LNCaP clone FGC (cell line): ENCODE results near the gene TMEM184B.

Experiments used
- DNase-seq: peaks from one replicate; pipeline ENCODE4 v3.0.0-alpha.2; 2011; ENCODE audit warnings: low read depth
- H3K4me3 ChIP-seq: 2 replicates; pipeline ENCODE4 v1.5.1; 2011; ENCODE audit warnings: mild to moderate bottlenecking, low read depth, low read length, control low read depth
- TF ChIP-seq, protein P1 (sequence below): IDR thresholded peaks from 2 replicates; pipeline ENCODE4 v1.5.1; 2012; ENCODE audit warnings: mild to moderate bottlenecking; ENCODE audit not compliant: control insufficient read depth, insufficient read depth; ENCODE audit errors: extremely low read depth

TMEM184B gene

DNA sequence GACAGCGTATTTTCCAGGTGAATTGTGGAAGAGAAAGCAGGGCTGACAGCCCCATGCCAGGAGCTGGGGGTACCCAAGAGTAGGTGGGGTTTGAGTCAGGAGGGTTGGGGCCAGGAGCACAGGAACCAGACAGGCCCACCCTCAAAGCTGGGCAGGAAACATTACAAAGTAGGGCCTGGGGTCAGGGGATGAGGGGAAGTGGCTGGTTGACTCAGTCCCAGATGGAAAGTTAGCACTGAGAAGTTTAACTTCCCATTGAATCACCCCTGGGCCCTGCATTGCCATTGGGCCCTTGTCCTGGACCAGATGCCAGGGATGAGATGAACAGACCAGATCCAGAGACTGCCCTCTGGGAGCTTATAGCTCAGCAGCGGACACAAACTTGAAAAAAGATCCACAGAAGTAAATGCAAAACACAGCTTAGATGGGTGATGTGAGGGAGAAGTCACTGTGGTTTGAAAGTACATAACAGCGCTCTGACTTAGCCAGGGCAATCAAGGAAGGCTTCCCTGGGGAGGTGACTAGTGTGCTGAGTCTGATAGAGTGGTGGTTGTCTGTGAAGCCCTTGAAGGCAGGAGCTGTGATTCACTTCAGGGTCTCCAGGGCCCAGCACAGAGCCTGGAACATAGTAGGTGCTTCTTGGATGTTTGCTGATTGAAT lies 68.8 kb downstream of the TMEM184B start:
- DNase-seq = no peak
- TF ChIP-seq, protein P1, sequence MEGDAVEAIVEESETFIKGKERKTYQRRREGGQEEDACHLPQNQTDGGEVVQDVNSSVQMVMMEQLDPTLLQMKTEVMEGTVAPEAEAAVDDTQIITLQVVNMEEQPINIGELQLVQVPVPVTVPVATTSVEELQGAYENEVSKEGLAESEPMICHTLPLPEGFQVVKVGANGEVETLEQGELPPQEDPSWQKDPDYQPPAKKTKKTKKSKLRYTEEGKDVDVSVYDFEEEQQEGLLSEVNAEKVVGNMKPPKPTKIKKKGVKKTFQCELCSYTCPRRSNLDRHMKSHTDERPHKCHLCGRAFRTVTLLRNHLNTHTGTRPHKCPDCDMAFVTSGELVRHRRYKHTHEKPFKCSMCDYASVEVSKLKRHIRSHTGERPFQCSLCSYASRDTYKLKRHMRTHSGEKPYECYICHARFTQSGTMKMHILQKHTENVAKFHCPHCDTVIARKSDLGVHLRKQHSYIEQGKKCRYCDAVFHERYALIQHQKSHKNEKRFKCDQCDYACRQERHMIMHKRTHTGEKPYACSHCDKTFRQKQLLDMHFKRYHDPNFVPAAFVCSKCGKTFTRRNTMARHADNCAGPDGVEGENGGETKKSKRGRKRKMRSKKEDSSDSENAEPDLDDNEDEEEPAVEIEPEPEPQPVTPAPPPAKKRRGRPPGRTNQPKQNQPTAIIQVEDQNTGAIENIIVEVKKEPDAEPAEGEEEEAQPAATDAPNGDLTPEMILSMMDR = no peak
- no peak overlapping the region for H3K4me3 ChIP-seq

DNA sequence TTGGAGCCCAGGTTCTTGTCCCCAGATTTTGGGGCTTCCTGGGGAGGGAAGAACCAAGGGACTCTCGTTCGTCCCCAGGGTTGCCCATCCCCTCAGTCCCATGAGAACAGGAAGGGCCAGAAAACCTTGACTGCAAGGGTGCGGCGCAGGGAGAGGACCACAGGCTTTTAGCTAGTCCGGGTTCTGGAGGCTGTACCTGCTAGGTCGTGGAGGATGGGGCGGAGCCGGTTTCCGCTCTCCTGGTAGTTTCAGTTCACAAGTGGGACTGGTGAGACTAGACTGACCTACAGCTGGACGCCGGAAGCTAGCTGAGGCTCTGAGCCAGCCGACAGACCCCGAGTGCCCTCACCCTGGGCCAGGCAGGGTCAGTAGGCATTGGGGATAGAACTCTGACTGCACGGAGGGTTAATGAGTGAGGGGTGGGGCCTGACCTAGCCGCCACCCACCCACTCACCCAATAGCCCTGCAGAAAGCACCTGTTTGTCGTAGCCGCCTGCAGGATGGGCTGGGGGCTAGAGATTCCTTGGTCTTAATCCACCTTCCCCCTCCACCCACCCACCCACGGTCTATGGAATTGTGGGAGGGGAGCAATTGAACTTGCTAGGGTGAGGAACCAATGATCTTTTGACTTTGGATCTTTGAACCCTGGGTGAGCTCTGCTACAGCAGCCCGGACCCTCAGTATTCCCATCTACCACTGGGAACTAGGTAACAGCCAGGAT lies 69.6 kb downstream of the TMEM184B start:
- peak overlapping the region; percentile 62 for H3K4me3 ChIP-seq
- no peak for DNase-seq
- TF ChIP-seq, protein P1 = no peak

DNA sequence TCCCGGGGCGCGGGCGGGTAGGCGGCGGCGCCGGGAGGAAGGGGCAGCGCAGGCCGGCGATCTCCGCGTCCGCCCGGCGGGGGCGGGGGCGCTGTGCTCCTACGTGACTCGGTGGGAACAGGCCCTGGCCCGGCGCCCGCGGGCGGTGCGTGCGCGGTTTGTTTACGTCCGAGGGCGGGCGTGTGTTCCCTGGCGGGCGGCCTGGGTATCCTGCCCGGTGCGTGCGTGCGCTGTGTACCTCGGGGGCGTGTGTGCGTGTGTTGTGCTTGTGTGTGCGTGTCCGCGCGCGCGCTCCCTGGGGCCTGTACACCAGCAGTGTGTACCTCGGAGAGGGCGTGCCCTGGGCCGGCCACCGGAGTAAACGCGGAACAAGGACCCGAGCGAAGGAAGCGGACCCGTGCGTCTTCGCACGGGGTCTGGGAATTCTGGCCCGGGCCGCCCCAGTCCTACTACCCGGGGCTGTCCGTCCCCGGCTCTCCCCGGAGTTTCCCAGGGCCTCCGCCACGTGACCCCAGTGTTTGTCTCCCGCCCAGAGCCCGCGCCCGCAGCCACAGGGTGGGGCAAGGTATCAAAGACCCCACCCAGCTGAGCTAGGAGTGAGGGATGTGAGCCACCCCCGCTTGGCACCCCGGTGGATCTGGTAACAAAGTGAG lies 70.2 kb downstream of the TMEM184B start:
- TF ChIP-seq, protein P1 = peak; percentile 29; the same call in 1 of the 2 replicates
- H3K4me3 ChIP-seq = peak overlapping the region; percentile 62
- no peak for DNase-seq

DNA sequence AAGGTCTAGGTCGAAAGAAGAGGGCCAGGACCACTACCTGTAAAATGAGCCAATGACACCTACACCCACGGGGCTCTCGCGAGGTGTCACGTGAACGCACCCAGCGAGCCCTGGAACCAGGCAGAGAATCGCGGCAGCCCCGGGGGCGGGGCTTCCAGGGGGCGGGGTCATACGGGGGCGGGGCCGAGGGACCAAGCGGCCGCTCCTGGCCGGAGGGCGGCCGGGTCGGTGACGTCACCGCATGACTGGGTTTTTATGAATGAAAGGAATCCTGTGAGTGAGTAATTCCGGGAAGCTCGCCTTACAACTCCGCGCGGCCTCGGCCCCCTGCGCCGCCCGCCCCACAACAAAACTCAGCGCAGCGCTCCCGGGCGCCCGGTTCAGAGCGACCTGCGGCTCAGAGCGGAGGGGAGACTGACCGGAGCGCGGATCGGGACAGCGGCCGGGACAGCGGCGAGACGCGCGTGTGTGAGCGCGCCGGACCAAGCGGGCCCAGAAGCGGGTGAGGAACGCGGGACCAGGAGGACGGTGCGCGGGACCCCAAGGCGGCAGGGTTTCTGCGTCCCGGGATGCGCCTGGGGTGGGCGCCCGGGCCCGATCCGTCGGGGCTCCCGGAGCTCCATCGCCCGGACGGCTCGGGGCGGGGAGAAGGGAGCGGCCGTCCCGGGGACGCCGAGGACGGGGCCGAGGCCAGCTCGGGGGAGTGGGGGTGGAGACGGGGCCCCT lies 70.9 kb downstream of the TMEM184B start, which contains the start of gene MAFF:
TSS of gene MAFF (plus strand) at position 284 of the 726 bp plus-strand sequence. CDS start 11,860 bp downstream, outside the sequence.
- peak within 1 kb of the TSS; percentile 62 for H3K4me3 ChIP-seq
- TF ChIP-seq, protein P1 = no peak
- DNase-seq = peak; percentile 74

DNA sequence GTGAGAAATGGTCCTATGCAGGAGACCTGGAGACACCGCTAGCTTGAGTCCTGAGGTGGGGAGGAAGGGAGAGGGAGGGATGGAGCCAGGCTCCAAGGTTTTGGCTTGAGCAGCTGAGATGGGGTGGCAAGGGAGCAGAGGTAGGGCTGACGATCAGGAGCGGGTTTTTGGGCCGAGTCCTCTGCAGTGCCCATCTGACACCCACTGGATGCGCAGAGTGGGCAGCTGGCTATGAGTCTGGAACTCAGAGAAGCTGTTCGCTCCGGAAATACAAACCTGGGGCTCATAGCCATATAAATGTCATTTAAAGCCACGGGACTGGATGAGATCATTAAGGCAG lies 71.5 kb downstream of the TMEM184B start:
- H3K4me3 ChIP-seq = peak overlapping the region; percentile 35
- no peak for DNase-seq
- TF ChIP-seq, protein P1 = no peak

DNA sequence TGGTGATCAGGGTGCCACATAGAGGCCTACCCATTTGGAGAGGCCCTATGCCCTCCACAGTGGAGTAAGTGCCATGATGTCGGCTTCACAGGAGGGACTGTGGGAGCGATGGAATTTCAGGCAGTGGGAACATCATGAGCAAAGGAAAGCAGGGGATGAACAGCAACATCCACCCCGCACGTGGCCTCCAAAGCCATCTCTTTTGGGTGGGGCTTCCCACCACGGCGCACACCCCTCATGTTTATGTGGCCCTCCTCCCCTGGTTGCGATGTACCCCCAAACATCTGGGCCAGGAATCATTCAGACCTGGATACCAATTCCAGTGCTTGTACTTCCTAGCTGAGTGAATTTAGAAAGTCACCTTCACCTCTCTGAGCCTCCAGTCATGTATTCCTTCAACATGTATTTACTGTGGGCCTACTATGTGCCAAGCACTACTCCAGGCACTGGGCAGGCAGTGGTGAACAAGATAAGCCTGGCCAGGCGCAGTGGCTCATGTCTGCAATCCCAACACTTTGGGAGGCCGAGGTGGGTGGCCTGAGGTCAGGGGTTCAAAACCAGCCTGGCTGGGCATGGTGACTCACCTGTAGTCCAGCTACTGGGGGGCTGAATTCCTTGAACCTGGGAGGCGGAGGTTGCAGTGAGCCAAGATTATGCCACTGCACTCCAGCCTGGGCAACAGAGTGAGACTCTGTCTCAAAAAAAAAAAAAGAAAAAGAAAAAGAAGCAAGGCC lies 72.8 kb downstream of the TMEM184B start:
- no peak overlapping the region for H3K4me3 ChIP-seq
- TF ChIP-seq, protein P1 = no peak
- DNase-seq = no peak
